ENCODE data around the gene TSC1.
A peak's percentile ranks its signal among the peaks of the same experiment; 100 is the strongest.
"Not testable (repeated sequence)": the region's sequence is repeated elsewhere in the genome, so short reads cannot be mapped to it uniquely, and the experiment has no call there.

The TSC1 gene

DNA sequence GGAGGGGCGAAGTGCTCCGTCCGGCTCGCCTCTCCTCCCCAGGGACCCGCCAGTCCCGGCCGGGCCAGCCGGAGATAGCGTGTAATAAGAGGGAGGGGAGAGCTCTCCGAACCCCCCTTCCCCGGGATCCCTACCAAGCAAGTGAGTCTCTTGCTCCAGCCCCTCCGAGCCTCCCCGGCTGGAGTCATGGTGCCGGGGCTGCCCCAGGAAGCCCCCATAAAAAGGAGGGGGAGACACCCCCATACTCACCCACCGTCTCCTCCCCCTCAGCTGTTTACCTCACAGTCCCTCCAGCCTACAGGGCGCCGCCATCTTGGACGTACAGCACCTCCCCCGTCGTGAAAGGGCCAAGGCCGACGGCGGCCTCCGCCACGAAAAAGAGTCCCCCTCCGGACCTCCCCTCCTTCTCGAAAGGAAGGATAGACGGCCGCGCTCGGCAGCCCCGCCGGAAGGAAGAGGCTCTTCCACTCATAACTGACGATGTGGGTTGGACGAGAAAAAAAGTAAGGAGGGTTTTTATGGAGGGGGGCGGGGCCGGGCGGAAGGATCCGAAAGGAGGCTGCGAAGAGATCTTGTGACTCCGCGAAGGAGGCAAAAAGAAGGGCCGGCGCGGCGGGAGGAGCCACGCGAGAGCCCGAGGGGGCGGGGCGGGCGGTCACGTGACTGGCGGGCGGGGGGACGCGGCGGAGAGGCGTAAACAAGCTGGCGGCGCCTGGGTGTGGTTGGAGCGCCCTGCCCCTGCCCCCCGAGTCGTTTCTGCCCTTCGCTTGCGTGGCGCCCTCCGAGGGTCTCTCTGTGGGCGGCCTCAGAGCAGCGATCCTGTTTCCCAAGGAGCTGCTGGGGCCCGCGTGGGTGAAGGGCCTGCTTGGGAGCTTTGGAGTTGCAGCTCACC lies at the start of gene TSC1:
Gene TSC1, minus strand, starts transcription at position 323 of the 892 bp plus-strand sequence. CDS start 15,744 bp downstream, outside the sequence.
- peak; percentile 96 to 97 for DNase-seq (ENCODE audit: low read depth in 2 of 2)

DNA sequence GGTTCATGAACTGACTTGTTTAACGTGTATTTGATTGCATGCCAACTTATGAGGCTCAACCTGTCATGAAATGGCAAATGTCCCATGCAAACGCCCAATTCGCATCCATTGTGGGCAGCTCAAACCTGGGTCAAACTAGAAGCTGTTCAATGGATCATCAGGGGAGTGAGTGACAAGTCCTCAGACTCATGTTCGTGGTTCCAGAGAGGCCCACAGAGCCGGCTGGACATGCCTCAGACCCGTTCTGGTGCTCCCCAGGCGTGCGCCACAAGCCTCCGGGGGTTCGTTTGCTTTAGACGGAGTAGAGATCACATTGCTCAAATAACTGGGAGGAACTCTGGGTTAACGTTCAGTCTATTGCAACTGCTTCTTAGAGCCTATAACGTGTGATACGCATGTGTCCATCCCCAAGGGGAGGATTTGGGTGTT lies 49.1 kb upstream of the TSC1 start:
- no peak for DNase-seq (ENCODE audit: low read depth in 2 of 2)

- no peak for DNase-seq (ENCODE audit: low read depth in 2 of 2)
Observed at GRCh38 chr9:132991351-132992300, 47.2 kb upstream of the TSC1 start.

GRCh38 chr9:132990781-132991180 lies 46.4 kb upstream of the TSC1 start:
- DNase-seq (ENCODE audit: low read depth in 2 of 2): no peak

DNA sequence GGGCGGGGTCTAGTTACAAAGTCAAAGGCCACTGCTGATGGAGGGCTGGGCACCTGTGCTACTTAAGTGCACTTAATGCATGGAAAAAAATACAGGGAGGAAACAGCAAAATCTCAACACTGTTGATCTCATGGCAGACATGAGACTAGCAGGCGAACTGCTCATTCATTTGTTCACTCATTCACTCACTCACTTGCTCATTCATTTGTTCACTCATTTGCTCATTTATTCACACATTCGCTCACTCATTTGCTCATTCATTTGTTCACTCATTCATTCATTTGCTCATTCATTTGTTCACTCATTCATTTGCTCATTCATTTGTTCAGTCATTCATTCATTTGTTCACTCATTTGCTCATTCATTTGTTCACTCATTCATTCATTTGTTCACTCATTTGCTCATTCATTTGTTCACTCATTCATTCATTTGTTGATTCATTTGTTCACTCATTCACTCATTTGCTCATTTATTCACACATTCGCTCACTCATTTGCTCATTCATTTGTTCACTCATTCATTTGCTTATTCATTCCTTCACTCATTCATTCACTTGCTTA lies 45.7 kb upstream of the TSC1 start:
- not testable (repeated sequence) for DNase-seq (ENCODE audit: low read depth in 2 of 2)

DNA sequence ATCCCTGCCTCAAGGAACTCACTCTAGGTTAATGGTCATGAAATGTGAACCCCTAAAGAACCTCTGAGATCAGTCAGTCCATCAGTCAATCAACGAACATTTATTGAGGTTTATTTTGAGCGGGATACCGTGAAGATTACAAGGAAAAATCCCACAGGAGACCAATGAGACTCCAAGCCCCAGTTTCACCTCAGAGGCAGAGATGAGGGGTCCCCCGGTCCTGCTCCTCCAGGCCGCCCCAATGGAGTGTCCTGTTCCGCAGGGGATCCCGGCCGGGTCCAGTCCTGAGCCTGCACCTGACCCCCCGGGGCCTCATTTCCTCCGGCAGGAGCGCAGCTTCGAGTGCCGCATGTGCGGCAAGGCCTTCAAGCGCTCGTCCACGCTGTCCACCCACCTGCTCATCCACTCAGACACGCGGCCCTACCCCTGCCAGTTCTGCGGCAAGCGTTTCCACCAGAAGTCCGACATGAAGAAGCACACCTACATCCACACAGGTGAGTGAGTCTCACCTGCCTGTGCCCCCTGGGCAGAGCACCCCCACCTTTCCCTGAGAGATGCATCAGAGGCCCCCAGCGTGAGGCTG lies 45.1 kb upstream of the TSC1 start:
- no peak for DNase-seq (ENCODE audit: low read depth in 2 of 2)

DNA sequence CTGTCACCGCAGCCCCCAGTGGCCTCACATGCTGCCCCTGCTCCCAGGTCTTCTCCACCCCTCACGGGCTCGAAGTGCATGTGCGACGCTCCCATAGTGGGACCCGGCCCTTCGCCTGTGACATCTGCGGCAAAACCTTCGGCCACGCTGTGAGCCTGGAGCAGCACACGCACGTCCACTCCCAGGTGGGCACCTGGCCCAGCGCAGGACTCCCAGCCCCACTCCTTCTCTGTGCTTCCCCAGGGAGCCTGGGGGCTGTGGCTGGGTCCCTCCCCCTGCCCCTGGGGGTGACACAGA lies 44.5 kb upstream of the TSC1 start:
- no peak for DNase-seq (ENCODE audit: low read depth in 2 of 2)

- no peak for DNase-seq (ENCODE audit: low read depth in 2 of 2)
Observed at GRCh38 chr9:132988244-132989013, 44.0 kb upstream of the TSC1 start.

GRCh38 chr9:132986640-132987620 lies 42.5 kb upstream of the TSC1 start:
- DNase-seq (ENCODE audit: low read depth in 2 of 2): no peak

DNA sequence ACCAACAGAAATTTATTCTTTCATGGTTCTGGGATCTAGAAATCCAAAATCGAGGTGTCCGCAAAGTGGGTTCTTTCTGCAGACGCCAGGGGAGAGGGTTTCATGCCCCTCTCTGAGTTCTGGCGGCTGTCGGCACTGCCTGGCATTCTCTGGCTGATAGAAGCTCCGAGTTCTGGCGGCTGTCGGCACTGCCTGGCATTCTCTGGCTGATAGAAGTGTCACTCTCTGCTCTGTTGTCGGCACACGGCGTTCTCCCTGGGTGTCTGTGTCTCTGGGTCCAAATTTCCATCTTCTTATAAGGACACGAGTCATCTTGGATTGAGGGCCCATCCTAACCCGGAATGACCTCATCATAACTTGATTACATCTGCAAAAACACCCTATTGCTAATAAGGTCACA lies 41.7 kb upstream of the TSC1 start:
- DNase-seq (ENCODE audit: low read depth in 2 of 2): no peak

- DNase-seq (ENCODE audit: low read depth in 2 of 2): no peak
Observed at GRCh38 chr9:132985489-132985888, 41.1 kb upstream of the TSC1 start.

- no peak for DNase-seq (ENCODE audit: low read depth in 2 of 2)
Observed at GRCh38 chr9:132985071-132985350, 40.6 kb upstream of the TSC1 start.

GRCh38 chr9:132984202-132985070 lies 40.0 kb upstream of the TSC1 start:
- DNase-seq (ENCODE audit: low read depth in 2 of 2): no peak

GRCh38 chr9:132983491-132984201 lies 39.2 kb upstream of the TSC1 start:
- no peak for DNase-seq (ENCODE audit: low read depth in 2 of 2)

DNA sequence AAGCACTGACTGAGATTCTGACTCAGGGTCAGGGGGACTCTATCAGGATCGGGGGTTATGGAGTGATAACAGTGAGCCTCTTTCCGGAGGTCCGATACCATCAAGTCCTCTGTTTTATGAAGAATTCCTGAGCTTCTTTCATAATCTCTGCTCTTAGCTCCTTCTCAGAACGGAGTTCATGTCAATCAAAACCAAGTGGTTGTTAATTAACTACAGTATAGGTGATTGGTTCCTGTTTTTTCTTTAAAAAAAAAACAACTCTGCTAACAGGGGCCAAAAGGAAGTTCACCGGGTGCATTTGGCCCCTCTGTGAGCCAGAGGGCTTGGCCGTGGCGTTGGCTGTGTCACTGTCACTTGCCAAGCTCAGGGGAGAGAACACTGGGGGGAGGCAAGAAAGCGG lies 38.0 kb upstream of the TSC1 start:
- no peak for DNase-seq (ENCODE audit: low read depth in 2 of 2)

DNA sequence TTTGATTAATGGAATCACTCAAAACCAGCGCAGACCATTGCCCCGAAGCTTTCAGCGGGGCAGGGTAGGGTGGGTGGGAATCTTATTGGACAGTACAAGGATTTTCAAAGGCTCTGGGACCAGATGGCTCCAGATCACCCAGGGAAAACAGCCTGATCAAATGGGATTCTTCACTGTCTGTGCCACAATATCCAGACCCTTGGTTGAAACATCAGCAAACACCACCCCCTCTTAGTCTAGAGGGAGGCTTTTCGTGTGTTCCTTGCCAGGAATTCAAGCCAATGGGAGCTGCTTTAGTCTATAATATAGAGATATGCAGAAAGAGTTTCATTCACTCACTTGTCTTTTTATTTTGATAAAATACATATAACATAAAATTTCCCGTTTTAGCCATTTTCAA lies 35.7 kb upstream of the TSC1 start:
- no peak for DNase-seq (ENCODE audit: low read depth in 2 of 2)

DNA sequence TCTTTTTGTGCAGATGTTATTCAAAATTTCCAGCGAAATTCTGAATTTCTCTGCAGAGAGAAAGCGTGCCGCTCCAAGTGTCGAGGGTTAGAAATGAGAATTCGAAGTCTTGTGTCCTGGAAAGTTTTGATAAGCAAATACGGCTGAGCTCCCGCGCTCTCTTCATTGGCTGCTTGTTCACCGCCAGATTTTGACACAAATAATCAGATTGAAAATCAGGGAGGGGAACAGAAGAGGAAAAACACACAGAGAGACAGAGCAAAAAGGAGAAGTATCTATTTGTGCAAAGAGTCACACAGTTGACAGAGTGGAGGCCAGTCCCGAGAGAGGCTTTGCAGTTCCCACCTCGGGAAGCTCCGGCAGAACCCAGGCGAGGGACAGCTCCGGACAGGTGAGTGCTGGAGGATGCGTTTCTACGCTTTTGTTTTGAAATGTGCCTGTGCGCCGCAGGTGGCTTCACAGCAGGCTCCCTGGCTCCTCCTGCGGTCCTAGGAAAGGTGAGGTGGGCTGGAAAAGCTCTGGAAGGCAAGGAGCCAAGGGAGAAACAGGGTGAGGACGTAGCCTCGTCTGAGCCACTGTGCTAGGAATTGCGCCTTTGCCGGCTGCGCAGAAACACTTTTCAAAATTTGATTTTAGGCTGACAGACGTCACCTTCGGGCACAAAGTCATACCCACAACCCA lies 34.2 kb upstream of the TSC1 start, which contains the start of gene GFI1B:
Gene GFI1B, plus strand, starts transcription at position 244 of the 681 bp plus-strand sequence. CDS start 7,985 bp downstream, outside the sequence.
- no peak for DNase-seq (ENCODE audit: low read depth in 2 of 2)

DNA sequence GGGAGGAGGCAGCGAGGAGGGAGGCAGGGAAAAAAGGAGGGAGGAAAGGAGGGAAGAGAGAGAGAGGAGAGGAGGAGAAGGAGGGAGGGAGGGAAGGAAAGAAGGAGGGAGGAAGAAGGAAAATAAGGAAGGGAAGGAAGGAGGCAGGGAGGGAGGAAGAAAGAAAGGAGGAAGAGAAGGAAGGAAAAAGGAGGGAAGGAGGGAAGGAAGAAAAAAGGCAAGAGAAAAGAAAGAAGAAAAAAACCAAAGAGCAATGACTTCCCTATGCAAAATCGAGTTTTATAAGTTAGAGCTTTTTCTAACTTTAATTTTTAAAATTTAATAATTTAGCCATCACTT lies 33.7 kb upstream of the TSC1 start:
- no peak for DNase-seq (ENCODE audit: low read depth in 2 of 2)
